ENCODE measurements around the gene DISP3.

The DISP3 gene

DNA sequence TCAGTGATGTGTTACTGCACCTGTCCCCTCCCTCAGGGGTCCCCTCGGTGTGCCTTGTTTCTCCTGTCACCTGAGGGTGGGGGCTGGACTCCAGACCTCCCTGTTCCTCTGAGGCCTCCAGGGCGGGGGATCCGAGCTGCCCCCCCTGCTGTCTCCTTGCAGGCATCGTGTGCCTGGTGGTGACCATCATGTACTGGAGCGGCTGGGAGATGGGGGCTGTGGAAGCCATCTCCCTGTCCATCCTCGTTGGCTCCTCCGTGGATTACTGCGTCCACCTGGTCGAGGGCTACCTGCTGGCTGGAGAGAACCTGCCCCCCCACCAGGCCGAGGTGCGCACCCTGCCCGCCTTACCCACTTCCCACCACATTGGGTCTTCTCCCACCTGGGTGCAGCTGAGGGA, 56.4 kb downstream of the DISP3 start:
- Mint-ChIP-seq H3K36me3 (no peaks in the 10 kb centered on the region), H3K4me1 (no peaks in the 10 kb centered on the region), H3K27me3 (no peaks in the 10 kb centered on the region), H3K4me3 (no peak overlapping the region), H3K9me3 (no peaks in the 10 kb centered on the region), H3K27ac (no peak overlapping the region)

DNA sequence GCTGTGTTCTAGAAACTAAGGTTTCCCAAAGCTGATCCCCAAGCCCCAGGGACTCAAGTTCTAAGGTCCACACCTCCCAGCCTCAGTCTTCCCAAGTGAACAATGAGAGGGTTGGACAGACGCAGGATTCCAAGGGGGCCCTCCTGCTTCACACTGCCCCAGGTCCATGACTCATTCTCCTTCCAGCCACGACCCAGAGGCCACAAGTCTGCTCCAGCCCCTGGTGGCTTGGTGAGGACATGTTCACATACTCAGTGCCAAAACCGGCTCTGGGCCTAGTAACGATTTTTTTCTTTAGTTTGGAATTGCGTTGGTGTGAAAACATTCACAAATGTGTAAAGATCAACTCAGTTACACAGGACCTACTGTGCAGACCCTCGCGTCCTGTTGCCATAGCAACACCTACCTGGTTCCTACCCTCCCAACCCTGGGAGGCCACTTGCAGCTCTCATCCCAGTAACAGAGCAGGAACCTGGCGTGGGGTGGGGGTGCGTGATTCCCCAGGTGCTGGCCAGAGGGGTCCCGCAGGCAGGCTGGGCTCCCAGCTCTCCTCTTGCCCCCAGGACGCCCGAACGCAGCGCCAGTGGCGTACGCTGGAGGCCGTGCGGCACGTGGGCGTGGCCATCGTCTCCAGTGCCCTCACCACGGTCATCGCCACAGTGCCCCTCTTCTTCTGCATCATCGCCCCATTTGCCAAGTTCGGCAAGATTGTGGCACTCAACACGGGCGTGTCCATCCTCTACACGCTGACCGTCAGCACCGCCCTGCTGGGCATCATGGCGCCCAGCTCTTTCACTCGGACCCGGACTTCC, 57.0 kb downstream of the DISP3 start:
- H3K9me3 Mint-ChIP-seq, result no peaks in the 10 kb centered on the region
- no peaks in the 10 kb centered on the region for H3K4me1 Mint-ChIP-seq
- H3K27me3 Mint-ChIP-seq, result no peaks in the 10 kb centered on the region
- H3K4me3 Mint-ChIP-seq, result no peak overlapping the region
- H3K27ac Mint-ChIP-seq, result no peak overlapping the region
- no peaks in the 10 kb centered on the region for H3K36me3 Mint-ChIP-seq

DNA sequence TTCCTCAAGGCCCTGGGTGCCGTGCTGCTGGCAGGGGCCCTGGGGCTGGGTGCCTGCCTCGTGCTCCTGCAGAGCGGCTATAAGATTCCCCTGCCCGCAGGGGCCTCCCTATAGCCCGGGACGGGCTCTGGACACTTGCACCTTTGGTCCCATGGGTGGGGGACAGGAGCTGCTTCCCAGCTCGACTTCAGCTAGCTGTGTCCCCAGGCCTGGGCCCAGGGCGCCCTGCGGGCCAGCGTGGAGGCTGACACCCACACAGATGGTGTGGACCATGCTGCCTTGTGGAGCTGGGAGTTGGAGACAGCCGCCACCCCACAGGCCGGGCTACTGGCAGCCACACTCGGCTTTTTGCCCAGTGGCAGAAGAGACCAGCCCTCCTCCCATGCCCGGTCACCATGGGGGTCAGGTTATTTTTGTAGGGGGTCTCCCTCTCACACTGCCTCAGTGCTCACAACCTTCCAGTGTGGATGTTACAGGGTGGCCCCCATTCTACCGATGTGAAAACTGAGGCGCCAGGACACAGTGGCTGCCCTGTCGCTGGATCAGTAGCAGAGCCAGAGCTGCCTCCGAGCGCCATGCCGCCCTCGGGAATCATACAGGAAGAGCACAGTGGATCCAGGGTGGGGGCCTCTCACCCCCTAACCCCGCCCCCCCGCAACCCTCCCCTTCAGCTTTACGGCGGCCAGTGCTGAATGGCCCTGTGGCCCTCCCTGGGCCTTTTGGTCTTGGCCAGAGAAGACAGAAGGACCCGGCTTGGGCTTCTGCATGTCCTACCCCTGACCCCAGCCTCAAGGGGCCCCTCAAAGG, 57.8 kb downstream of the DISP3 start:
- H3K36me3 Mint-ChIP-seq, result no peaks in the 10 kb centered on the region
- H3K27ac Mint-ChIP-seq, result no peak overlapping the region
- no peaks in the 10 kb centered on the region for H3K4me1 Mint-ChIP-seq
- no peaks in the 10 kb centered on the region for H3K9me3 Mint-ChIP-seq
- no peaks in the 10 kb centered on the region for H3K27me3 Mint-ChIP-seq
- H3K4me3 Mint-ChIP-seq, result no peak overlapping the region

DNA sequence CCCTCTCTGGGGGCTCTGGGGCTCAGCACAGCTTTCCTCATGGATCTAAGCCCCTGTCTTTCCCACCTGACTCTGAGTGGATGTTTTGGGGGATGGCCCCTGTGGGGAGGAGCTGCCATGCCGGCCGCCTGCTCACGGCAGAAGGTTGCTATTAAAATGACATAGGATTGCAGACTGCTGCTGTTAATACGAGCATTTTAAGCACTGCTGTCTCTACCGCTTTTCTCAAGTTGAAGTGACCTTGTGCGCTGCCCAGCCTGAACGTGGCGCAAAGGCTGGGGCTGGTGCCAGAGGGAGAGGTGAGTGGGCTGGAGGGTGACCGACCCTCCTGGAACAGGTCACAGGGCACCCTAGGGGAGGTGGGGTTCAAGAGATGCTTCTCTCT, 58.4 kb downstream of the DISP3 start:
- H3K4me1 Mint-ChIP-seq, result no peaks in the 10 kb centered on the region
- H3K4me3 Mint-ChIP-seq, result no peak overlapping the region
- H3K9me3 Mint-ChIP-seq, result no peaks in the 10 kb centered on the region
- no peaks in the 10 kb centered on the region for H3K36me3 Mint-ChIP-seq
- H3K27ac Mint-ChIP-seq, result no peak overlapping the region
- no peaks in the 10 kb centered on the region for H3K27me3 Mint-ChIP-seq

DNA sequence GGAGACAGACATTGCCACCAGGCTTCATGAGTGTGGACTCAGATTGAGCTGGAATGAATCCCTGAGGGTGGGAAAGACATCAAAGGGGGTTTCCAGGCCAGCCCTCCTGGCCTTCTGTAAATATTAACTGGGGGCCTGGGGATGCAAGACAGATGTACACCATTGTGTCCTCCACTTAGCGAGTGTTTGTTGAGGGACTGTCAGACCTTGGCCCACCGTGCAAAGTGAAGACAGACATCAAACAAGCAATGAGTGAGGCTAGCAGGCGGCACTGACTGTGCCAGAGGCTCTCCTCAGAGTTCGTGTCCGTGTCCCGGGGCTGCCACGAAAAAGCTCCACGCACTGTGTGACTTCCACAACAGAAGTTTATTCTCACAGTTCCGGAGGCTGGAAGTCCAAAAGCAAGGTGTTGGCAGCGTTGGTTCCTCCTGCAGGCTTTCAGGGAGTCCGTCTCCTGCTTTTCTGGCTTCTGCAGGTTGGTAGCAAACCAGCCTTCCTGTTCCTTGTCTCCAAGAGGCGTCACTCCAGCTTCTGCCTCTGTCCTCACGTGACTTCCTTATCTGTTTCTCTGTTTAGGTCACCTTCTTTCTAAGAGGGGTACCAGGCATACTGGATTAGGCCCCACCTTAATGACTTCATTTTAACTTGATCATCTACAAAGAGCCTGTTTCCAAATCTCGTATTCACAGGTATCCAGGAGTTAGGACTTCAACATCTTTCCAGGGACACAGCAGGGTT, 59.1 kb downstream of the DISP3 start:
- no peaks in the 10 kb centered on the region for H3K36me3 Mint-ChIP-seq
- H3K9me3 Mint-ChIP-seq, result no peaks in the 10 kb centered on the region
- no peak overlapping the region for H3K4me3 Mint-ChIP-seq
- H3K27me3 Mint-ChIP-seq, result no peaks in the 10 kb centered on the region
- no peak overlapping the region for H3K27ac Mint-ChIP-seq
- H3K4me1 Mint-ChIP-seq, result no peaks in the 10 kb centered on the region

DNA sequence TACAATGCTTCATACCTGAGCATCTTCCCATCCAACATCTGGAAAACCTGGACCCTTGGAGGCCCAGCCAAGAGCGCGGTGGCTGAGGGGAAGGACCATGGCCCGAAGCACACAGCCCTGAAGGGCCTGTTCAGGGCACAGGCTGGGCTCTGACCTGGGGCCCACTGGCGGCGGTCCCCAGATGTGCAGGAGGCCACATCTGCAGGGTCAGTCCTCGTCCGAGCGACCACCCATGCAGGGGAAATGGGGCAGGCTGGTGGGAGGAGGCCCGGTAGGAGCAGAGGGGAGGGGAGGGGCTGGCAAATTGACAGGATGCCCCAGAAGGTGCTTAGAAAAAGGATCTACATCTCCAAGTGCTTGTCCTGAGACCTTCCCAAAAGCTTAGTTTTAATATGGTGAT, 59.9 kb downstream of the DISP3 start:
- no peak overlapping the region for H3K27ac Mint-ChIP-seq
- no peaks in the 10 kb centered on the region for H3K27me3 Mint-ChIP-seq
- no peaks in the 10 kb centered on the region for H3K9me3 Mint-ChIP-seq
- no peaks in the 10 kb centered on the region for H3K36me3 Mint-ChIP-seq
- H3K4me1 Mint-ChIP-seq, result no peaks in the 10 kb centered on the region
- H3K4me3 Mint-ChIP-seq, result no peak overlapping the region

DNA sequence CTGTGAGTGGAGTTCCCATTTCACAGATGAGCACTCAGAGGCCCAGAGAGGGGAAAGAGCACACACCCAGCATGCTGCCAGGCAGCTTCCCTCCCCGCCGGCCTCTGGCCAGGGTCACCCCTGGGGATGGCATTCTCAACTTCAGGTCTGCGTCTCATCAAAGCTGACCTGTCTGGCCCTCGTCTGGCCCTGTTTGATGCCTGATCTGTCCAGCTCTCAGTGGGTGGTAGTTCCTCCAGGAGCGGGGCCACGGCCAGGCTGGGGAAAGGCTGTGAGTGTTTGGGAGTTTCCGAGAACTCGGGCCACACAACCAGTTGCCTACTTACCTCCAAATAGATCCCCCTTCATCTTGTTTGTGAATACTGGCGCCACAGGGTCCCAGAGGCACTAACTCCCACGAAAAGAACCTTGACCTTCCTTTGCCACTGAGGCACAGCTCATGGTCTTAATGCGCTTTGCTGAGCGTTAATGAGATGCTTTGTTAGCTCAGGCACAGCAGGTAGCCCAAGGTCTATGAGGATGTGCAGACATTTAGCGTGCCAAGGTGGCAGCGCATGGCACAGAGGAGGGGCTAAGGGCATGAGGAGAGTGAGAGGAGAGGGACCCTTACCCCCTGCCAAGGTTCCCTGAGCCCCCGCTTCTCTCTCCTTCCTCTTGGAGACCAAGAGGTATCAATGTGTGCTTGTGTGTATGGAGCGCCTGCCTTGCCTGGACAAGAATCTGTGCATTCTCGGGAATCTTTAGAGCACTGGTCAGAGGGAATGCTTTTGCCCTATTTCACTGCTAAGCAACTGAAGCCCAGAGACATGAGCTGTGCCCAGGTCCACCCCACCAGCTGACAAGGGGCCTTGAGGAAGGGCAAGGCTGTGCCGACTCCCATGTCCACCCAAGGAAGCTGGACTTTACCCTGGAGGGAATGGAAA, 61.2 kb downstream of the DISP3 start:
- Mint-ChIP-seq H3K27ac (no peak overlapping the region), H3K36me3 (no peaks in the 10 kb centered on the region), H3K9me3 (no peaks in the 10 kb centered on the region), H3K27me3 (no peaks in the 10 kb centered on the region), H3K4me1 (no peaks in the 10 kb centered on the region), H3K4me3 (no peak overlapping the region)

DNA sequence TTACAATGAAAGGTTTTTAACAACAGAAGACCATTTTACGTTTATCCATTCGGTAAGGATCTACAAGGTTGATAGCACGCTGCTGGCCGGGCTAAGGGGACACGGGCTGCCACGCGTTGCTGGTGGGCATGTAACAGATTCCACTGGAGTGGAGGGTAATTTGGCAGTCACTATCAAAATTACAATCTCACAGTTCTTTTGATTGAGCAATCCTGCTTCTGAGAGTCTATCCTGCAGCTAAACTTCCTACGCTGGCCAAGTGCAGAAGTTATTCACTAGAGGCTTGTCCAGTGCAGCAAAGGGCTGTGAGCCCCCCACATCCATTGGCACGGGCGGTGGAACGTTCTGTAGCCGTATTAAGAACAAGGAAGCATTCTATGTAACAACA, 61.8 kb downstream of the DISP3 start:
- Mint-ChIP-seq H3K4me3 (no peak overlapping the region), H3K36me3 (no peaks in the 10 kb centered on the region), H3K9me3 (no peaks in the 10 kb centered on the region), H3K4me1 (no peaks in the 10 kb centered on the region), H3K27me3 (no peaks in the 10 kb centered on the region), H3K27ac (no peak overlapping the region)

DNA sequence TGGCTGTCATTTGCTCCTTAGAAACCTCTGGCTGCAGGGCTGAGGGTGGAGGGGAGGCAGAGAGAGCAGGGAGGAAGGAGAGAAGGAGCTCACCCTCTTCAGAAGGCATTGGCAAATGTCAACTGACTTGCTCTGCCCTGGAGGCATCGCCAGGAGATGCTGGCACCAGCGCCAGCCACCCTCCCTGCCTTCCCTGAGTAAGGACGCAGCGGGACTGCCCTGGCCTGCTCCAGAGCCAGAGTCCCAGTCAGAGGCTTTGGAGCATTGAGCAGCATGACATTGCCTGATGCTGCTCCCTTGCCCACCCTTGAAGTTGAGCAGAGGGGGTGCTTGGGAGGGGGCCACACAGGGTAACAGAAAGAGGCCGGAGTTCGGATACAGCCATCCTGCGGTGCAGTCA, 62.3 kb downstream of the DISP3 start:
- Mint-ChIP-seq H3K27me3 (no peaks in the 10 kb centered on the region), H3K36me3 (no peaks in the 10 kb centered on the region), H3K27ac (no peak overlapping the region), H3K4me3 (no peak overlapping the region), H3K9me3 (no peaks in the 10 kb centered on the region), H3K4me1 (peaks cover 4% of the 10 kb centered on the region)

DNA sequence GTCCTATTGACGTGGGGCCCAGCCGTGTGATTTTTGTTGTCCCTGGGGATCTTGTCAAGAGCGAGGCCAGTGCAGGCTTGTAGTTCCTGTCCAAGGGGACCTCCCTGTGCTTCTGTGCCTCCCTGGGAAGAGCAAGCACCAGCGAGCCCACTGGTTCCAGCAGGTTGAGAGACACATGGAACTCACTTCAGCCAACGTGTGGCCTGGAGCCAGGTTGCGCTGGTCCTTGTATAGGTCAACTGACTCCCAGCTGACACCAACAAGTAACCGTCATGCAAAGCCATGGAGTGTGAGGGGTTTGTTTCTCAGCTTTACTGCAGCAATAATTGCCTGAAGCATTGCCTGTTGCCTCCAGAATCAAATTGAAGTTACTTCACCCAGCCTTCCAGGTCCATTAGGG, 63.0 kb downstream of the DISP3 start:
- H3K27me3 Mint-ChIP-seq, result no peaks in the 10 kb centered on the region
- H3K4me1 Mint-ChIP-seq, result peaks cover 5% of the 10 kb centered on the region
- H3K36me3 Mint-ChIP-seq, result no peaks in the 10 kb centered on the region
- no peak overlapping the region for H3K4me3 Mint-ChIP-seq
- H3K27ac Mint-ChIP-seq, result no peak overlapping the region
- no peaks in the 10 kb centered on the region for H3K9me3 Mint-ChIP-seq

DNA sequence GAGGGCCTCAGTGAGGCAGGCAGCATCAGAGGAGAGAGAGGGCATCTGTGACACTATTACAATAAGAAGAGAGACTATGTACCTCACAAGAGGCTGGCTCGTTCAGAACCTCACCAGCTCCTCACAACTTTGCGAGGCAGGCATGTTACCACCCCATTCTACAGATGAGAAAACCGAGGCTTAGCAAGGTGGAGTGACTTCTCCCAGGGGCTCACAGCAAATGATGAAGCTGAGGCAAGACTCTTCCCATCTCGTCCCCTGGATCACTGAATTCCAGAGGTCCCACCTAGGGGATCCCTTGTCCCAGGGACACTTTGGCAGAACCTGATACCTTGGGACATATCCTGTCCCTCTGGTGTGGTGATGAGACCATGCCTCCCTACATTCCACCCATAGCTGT, 64.4 kb downstream of the DISP3 start:
- Mint-ChIP-seq H3K4me1 (peaks cover 5% of the 10 kb centered on the region), H3K36me3 (no peaks in the 10 kb centered on the region), H3K27ac (no peak overlapping the region), H3K4me3 (no peak overlapping the region), H3K27me3 (peaks cover 2% of the 10 kb centered on the region), H3K9me3 (no peaks in the 10 kb centered on the region)

DNA sequence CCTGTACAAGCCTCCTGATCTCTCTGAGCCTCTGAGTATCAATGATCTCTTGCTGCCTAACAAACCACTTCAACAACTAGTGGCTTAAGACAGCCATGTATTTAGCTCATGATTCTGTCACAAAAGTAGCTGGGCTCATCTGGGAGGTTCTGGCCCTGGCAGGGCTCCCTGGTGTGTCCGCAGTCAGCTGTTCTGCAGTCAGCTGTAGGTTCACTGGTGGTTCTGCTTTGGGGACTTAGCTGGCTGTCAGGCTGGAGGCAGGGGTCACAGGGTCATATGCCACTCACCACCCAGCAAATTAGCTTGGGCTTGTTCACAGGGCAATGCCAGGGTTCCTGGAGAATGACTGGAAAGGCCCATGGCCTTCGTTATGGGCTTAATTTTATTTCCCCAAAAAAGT, 64.8 kb downstream of the DISP3 start:
- H3K4me1 Mint-ChIP-seq, result peaks cover 5% of the 10 kb centered on the region
- no peak overlapping the region for H3K27ac Mint-ChIP-seq
- no peak overlapping the region for H3K4me3 Mint-ChIP-seq
- H3K36me3 Mint-ChIP-seq, result no peaks in the 10 kb centered on the region
- H3K9me3 Mint-ChIP-seq, result no peaks in the 10 kb centered on the region
- peaks cover 5% of the 10 kb centered on the region for H3K27me3 Mint-ChIP-seq

DNA sequence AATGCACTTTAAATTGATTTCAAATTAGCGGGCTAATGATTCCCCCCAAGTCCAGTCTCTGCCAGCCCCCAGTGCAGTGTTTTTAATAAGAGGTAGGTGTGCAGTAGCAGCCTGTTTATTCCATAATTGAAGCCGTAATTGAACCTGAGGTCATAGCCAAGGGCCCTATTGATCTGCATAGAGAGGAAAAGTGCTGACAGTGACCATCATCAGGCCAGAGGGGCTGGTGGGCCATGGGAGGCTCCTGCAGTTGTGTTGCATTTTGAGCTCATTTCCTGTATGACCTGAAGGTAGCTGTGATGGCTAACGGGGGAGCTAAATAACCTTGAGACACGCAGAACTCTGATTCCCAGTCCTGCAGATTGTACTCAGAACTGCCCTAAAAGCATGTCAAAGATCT, 67.5 kb downstream of the DISP3 start:
- Mint-ChIP-seq H3K4me1 (peaks cover 5% of the 10 kb centered on the region), H3K27me3 (peaks cover 13% of the 10 kb centered on the region), H3K4me3 (no peak overlapping the region), H3K36me3 (no peaks in the 10 kb centered on the region), H3K9me3 (peaks cover 7% of the 10 kb centered on the region), H3K27ac (no peak overlapping the region)

DNA sequence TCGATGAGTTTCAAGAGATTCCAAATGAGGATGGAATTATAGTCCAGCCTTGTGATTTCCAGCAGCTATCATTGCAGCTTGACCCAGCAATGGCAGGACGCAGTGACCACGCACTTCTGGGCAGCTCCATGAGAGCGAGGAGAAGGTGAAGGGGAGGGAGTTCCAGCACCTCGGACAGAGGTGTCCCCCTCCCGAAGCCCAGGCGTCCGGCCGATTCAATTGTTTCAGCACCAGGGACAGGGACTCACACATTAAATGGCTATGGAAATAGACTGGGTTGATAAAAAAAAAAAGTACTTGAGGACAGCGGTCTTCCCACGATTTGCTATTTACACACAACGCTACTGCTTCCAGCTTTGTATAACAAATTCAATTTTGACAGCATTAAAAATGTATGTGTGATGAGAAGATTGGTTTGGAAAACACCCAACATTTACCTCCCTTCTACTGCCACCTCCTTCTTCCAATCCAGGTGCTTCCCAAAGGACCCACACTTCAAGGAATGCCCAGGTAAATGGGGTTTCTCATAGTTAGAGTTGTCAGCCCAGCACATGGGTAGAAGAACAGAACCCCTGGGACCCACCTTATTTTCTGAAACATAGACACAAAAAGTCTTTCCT, 71.8 kb downstream of the DISP3 start:
- Mint-ChIP-seq H3K36me3 (no peaks in the 10 kb centered on the region), H3K27me3 (peaks cover 34% of the 10 kb centered on the region), H3K4me3 (no peak overlapping the region), H3K4me1 (peaks cover 5% of the 10 kb centered on the region), H3K27ac (no peak overlapping the region), H3K9me3 (peaks cover 9% of the 10 kb centered on the region)

DNA sequence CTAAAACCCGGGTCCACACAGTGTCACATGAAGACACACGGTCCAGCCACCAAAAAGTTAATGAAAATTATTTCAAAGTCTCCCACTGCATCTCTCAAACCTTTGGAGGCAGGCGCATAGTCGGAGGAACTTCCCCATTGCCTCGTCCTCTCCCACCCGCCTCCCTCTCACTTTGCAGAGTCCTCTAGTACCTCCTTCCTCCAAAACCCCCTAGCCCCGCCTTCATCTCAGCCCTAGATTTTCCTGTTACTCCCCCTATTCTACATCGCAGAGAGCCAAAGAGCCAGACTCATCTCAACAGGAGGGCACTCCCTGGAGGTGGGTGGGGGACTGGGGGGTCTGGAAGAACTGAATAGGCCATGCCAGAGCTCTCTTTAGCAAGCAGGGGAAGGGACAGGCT, 79.3 kb downstream of the DISP3 start:
- no peaks in the 10 kb centered on the region for H3K9me3 Mint-ChIP-seq
- H3K27ac Mint-ChIP-seq, result no peak overlapping the region
- peaks cover 34% of the 10 kb centered on the region for H3K27me3 Mint-ChIP-seq
- no peak overlapping the region for H3K4me3 Mint-ChIP-seq
- no peaks in the 10 kb centered on the region for H3K36me3 Mint-ChIP-seq
- H3K4me1 Mint-ChIP-seq, result no peaks in the 10 kb centered on the region

Measured in activated naive CD4-positive, alpha-beta T cell treated with anti-CD3 and anti-CD28 coated beads, Interleukin-2, amount 50 U/mL, for 24 hours (primary cell).